Measurements from ENCODE around the gene ZNF417. TPM values are rescaled to one million over a fixed set of nuclear protein-coding genes. Genes with fewer than 3 reads are reported as not detected.
"Not testable (repeated sequence)": the region's sequence is repeated elsewhere in the genome, so short reads cannot be mapped to it uniquely, and the experiment has no call there.

Gene ZNF417
- total and polyA plus RNA-seq, 4 donors, result 2.0 to 23.5 (median 10.0) TPM

- no peak overlapping the region for H3K27ac ChIP-seq (ENCODE audit: low read depth in 1 of 2, low read length in 2 of 2)
- no peak for ATAC-seq (ENCODE audit: low FRiP score)
- H3K4me3 ChIP-seq (ENCODE audit: low read length in 2 of 2), result no peak overlapping the region
- no peaks in the 10 kb centered on the region for H3K27me3 ChIP-seq (ENCODE audit: control insufficient read depth in 1 of 2, insufficient read depth in 2 of 2, low read length in 1 of 2)
- intact Hi-C loops (cut with DNase I), result no loop called here
- no peaks in the 10 kb centered on the region for H3K4me1 ChIP-seq (ENCODE audit: control insufficient read depth in 1 of 2, insufficient read depth in 2 of 2, low read length in 2 of 2)
- peaks cover 10 to 15% of the 10 kb centered on the region in 2 donors for H3K36me3 ChIP-seq (ENCODE audit: control insufficient read depth in 1 of 2, insufficient read depth in 2 of 2, low read length in 1 of 2)
- WGBS, 2 donors, result 98% methylated on average over 2 of the region's 2 CpGs
- DNase-seq, result no peak
- H3K9me3 ChIP-seq (ENCODE audit: control insufficient read depth, low read length), result peaks cover 40% of the 10 kb centered on the region
These were observed 46.2 kb downstream of the ZNF417 start for GRCh38 chr19:57870225-57870624.

GRCh38 chr19:57869655-57870054 lies 46.7 kb downstream of the ZNF417 start:
- Histone ChIP-seq H3K9me3 (ENCODE audit: control insufficient read depth, low read length) (peaks cover 40% of the 10 kb centered on the region), H3K36me3 (ENCODE audit: control insufficient read depth in 1 of 2, insufficient read depth in 2 of 2, low read length in 1 of 2) (peaks cover 10 to 16% of the 10 kb centered on the region in 2 donors)
- H3K4me3 ChIP-seq (ENCODE audit: low read length in 2 of 2); intact Hi-C loops (cut with DNase I); ATAC-seq (ENCODE audit: low FRiP score); H3K4me1 ChIP-seq (ENCODE audit: control insufficient read depth in 1 of 2, insufficient read depth in 2 of 2, low read length in 2 of 2); H3K27me3 ChIP-seq (ENCODE audit: control insufficient read depth in 1 of 2, insufficient read depth in 2 of 2, low read length in 1 of 2); H3K27ac ChIP-seq (ENCODE audit: low read depth in 1 of 2, low read length in 2 of 2); DNase-seq: not testable (repeated sequence)
- WGBS, 2 donors, result 96 to 99% methylated on average over 5 to 6 of the region's 6 CpGs

GRCh38 chr19:57867868-57868492 lies 48.4 kb downstream of the ZNF417 start:
- peaks cover 35% of the 10 kb centered on the region for H3K9me3 ChIP-seq (ENCODE audit: control insufficient read depth, low read length)
- ATAC-seq (ENCODE audit: low FRiP score), result no peak
- H3K4me1 ChIP-seq (ENCODE audit: control insufficient read depth in 1 of 2, insufficient read depth in 2 of 2, low read length in 2 of 2), result no peaks in the 10 kb centered on the region
- DNase-seq, result no peak
- WGBS, 2 donors, result 96 to 98% methylated on average over 7 of the region's 7 CpGs
- H3K27me3 ChIP-seq (ENCODE audit: control insufficient read depth in 1 of 2, insufficient read depth in 2 of 2, low read length in 1 of 2), result no peaks in the 10 kb centered on the region
- H3K4me3 ChIP-seq (ENCODE audit: low read length in 2 of 2), result no peak overlapping the region
- H3K27ac ChIP-seq (ENCODE audit: low read depth in 1 of 2, low read length in 2 of 2), result no peak overlapping the region
- H3K36me3 ChIP-seq (ENCODE audit: control insufficient read depth in 1 of 2, insufficient read depth in 2 of 2, low read length in 1 of 2), result peaks cover 10 to 16% of the 10 kb centered on the region in 2 donors
- intact Hi-C loops (cut with DNase I), result no loop called here

Other genes starting within 250 kb of the ZNF417 start
- gene ZSCAN4, start 247.7 kb downstream of the ZNF417 start, total RNA-seq, result not detected
- gene ZSCAN4, start 247.7 kb downstream of the ZNF417 start, polyA plus RNA-seq, result under 1 TPM in 1 of 2 donors, not detected in 1; 0.50 TPM
- gene ZNF551, start 234.6 kb downstream of the ZNF417 start, total RNA-seq, result 1 to 10 TPM; 6.4 to 8.5 TPM
- gene ZNF551, start 234.6 kb downstream of the ZNF417 start, polyA plus RNA-seq, result 1 to 10 TPM; 1.2 to 2.0 TPM
- 1 to 10 TPM; 2.3 to 6.4 TPM for gene ZNF154, start 207.4 kb downstream of the ZNF417 start, total RNA-seq
- 1 to 10 TPM in 1 of 2 donors, under 1 TPM in 1; 0.88 to 5.2 TPM for gene ZNF154, start 207.4 kb downstream of the ZNF417 start, polyA plus RNA-seq
- gene ZNF671, start 189.0 kb downstream of the ZNF417 start, total RNA-seq, result 1 to 10 TPM; 2.9 to 5.4 TPM
- 1 to 10 TPM; 1.1 to 5.2 TPM for gene ZNF671, start 189.0 kb downstream of the ZNF417 start, polyA plus RNA-seq
- 10 to 100 TPM in 1 of 2 donors, 1 to 10 TPM in 1; 7.8 to 13.6 TPM for gene ZNF776, start 169.8 kb downstream of the ZNF417 start, total RNA-seq
- 1 to 10 TPM; 4.8 to 5.4 TPM for gene ZNF776, start 169.8 kb downstream of the ZNF417 start, polyA plus RNA-seq
- 10 to 100 TPM in 1 of 2 donors, 1 to 10 TPM in 1; 9.8 to 17.9 TPM for gene ZNF586, start 146.9 kb downstream of the ZNF417 start, total RNA-seq
- gene ZNF586, start 146.9 kb downstream of the ZNF417 start, polyA plus RNA-seq, result 1 to 10 TPM; 3.7 to 6.6 TPM
- 1 to 10 TPM; 8.0 to 8.5 TPM for gene ZNF552, start 101.7 kb downstream of the ZNF417 start, total RNA-seq
- 1 to 10 TPM; 4.5 to 6.1 TPM for gene ZNF552, start 101.7 kb downstream of the ZNF417 start, polyA plus RNA-seq
- 10 to 100 TPM; 14.1 to 15.8 TPM for gene ZNF587B, start 86.3 kb downstream of the ZNF417 start, total RNA-seq
- 1 to 10 TPM; 1.5 to 4.6 TPM for gene ZNF587B, start 86.3 kb downstream of the ZNF417 start, polyA plus RNA-seq
- 10 to 100 TPM; 24.9 to 40.8 TPM for gene ZNF587, start 66.7 kb downstream of the ZNF417 start, total RNA-seq
- 1 to 10 TPM; 3.4 to 9.6 TPM for gene ZNF587, start 66.7 kb downstream of the ZNF417 start, polyA plus RNA-seq
- gene ZNF814, start 27.6 kb downstream of the ZNF417 start, total RNA-seq, result 10 to 100 TPM; 11.1 to 15.1 TPM
- gene ZNF814, start 27.6 kb downstream of the ZNF417 start, polyA plus RNA-seq, result 1 to 10 TPM; 1.1 to 6.1 TPM
- gene ZNF418, start 18.8 kb upstream of the ZNF417 start, total RNA-seq, result 10 to 100 TPM in 1 of 2 donors, 1 to 10 TPM in 1; 5.2 to 10.1 TPM
- 1 to 10 TPM; 1.6 to 4.9 TPM for gene ZNF418, start 18.8 kb upstream of the ZNF417 start, polyA plus RNA-seq
- 1 to 10 TPM; 5.7 to 6.7 TPM for gene ZNF256, start 31.1 kb upstream of the ZNF417 start, total RNA-seq
- gene ZNF256, start 31.1 kb upstream of the ZNF417 start, polyA plus RNA-seq, result 1 to 10 TPM in 1 of 2 donors, under 1 TPM in 1; 0.75 to 3.7 TPM
- 1 to 10 TPM; 1.0 to 2.0 TPM for gene C19orf18, start 57.9 kb upstream of the ZNF417 start, total RNA-seq
- 1 to 10 TPM in 1 of 2 donors, not detected in 1; 2.9 TPM for gene C19orf18, start 57.9 kb upstream of the ZNF417 start, polyA plus RNA-seq
- 10 to 100 TPM in 1 of 2 donors, 1 to 10 TPM in 1; 9.9 to 21.0 TPM for gene ZNF606, start 86.2 kb upstream of the ZNF417 start, total RNA-seq
- gene ZNF606, start 86.2 kb upstream of the ZNF417 start, polyA plus RNA-seq, result 10 to 100 TPM in 1 of 2 donors, 1 to 10 TPM in 1; 4.8 to 12.0 TPM
- gene ZSCAN1, start 117.4 kb upstream of the ZNF417 start, total RNA-seq, result not detected
- under 1 TPM in 1 of 2 donors, not detected in 1; 0.23 TPM for gene ZSCAN1, start 117.4 kb upstream of the ZNF417 start, polyA plus RNA-seq
- gene ZNF135, start 142.7 kb upstream of the ZNF417 start, total RNA-seq, result 1 to 10 TPM; 3.4 to 6.6 TPM
- gene ZNF135, start 142.7 kb upstream of the ZNF417 start, polyA plus RNA-seq, result 10 to 100 TPM in 1 of 2 donors, 1 to 10 TPM in 1; 2.1 to 12.8 TPM
- gene ZSCAN18, start 181.6 kb upstream of the ZNF417 start, total RNA-seq, result 10 to 100 TPM; 58.6 to 62.7 TPM
- gene ZSCAN18, start 181.6 kb upstream of the ZNF417 start, polyA plus RNA-seq, result 100 to 1,000 TPM in 1 of 2 donors, 10 to 100 TPM in 1; 24.0 to 104 TPM
- gene ZNF329, start 234.2 kb upstream of the ZNF417 start, total RNA-seq, result 10 to 100 TPM in 1 of 2 donors, 1 to 10 TPM in 1; 9.4 to 10.6 TPM
- 1 to 10 TPM; 4.1 to 5.5 TPM for gene ZNF329, start 234.2 kb upstream of the ZNF417 start, polyA plus RNA-seq

Measured in aorta (tissue), 5 donors.